Cardiac fibroblast (primary cell): ENCODE measurements around the gene SSX2IP.

Experiments used
- DNase-seq, 2 donors: peaks; one replicate each; pipeline versions ENCODE4 v3.0.0 to v3.0.0-alpha.2; 2010; ENCODE audit warnings: low read depth in 2 of 2
- H3K4me3 ChIP-seq, 2 donors: replicated peaks in 1 of 2; 1 replicate in 1 of 2; 2 replicates in 1 of 2; pipeline ENCODE4 v1.5.1; 2011; ENCODE audit warnings: low read depth in 2 of 2, low read length in 2 of 2, mild to moderate bottlenecking in 2 of 2, moderate library complexity in 1 of 2
- CTCF ChIP-seq: IDR thresholded peaks from one replicate; pipeline ENCODE4 v1.5.1; 2011; ENCODE audit warnings: low read depth, mild to moderate bottlenecking, low read length, inconsistent platforms

Gene SSX2IP

GRCh38 chr1:84621553-84621952, 68.7 kb downstream of the SSX2IP start:
- TF ChIP-seq CTCF, result no peak
- no peak for DNase-seq
- H3K4me3 ChIP-seq, result no peak overlapping the region

- peak; percentile 76 to 84 for DNase-seq
- TF ChIP-seq CTCF, result peak; percentile 63
- H3K4me3 ChIP-seq, result peak overlapping the region; percentile 53 to 66
Observed at GRCh38 chr1:84620720-84621313, 69.4 kb downstream of the SSX2IP start.

- no peak overlapping the region for H3K4me3 ChIP-seq
- peak; percentile 81 to 89 for DNase-seq
- TF ChIP-seq CTCF, result no peak
Observed at GRCh38 chr1:84619383-84620102, 70.7 kb downstream of the SSX2IP start.

- DNase-seq, result no peak
- no peak overlapping the region for H3K4me3 ChIP-seq
- no peak for TF ChIP-seq CTCF
Observed at GRCh38 chr1:84617349-84617748, 72.9 kb downstream of the SSX2IP start.

- H3K4me3 ChIP-seq, result no peak overlapping the region
- no peak for TF ChIP-seq CTCF
- DNase-seq, result no peak
Observed at GRCh38 chr1:84615790-84616189, 74.5 kb downstream of the SSX2IP start.

GRCh38 chr1:84613887-84614286, 76.4 kb downstream of the SSX2IP start:
- no peak for DNase-seq
- H3K4me3 ChIP-seq, result no peak overlapping the region
- TF ChIP-seq CTCF, result no peak

- no peak for TF ChIP-seq CTCF
- H3K4me3 ChIP-seq, result no peak overlapping the region
- DNase-seq, result peak; percentile 45 to 56
Observed at GRCh38 chr1:84613026-84613425, 77.2 kb downstream of the SSX2IP start.
